Activated CD4-positive, alpha-beta T cell treated with anti-CD3 and anti-CD28 coated beads for 48 hours (primary cell): ENCODE data around the gene PCDHGA3.
A peak's percentile ranks its signal among the peaks of the same experiment; 100 is the strongest.
"Not testable (repeated sequence)": the region's sequence is repeated elsewhere in the genome, so short reads cannot be mapped to it uniquely, and the experiment has no call there.

Source experiments
- DNase-seq: peaks from one replicate; pipeline ENCODE4 v3.0.0-alpha.2; 2020

Gene PCDHGA3

DNA sequence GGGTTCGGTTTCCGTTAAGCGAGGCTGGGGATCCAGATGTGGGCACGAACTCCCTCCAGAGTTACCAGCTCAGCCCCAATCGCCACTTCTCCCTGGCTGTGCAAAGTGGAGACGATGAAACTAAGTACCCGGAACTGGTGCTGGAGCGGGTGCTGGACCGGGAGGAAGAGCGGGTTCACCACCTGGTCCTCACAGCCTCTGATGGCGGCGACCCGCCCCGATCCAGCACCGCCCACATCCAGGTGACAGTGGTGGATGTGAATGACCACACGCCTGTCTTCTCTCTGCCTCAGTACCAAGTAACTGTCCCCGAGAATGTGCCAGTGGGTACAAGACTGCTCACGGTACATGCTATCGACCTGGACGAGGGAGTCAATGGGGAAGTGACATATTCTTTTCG, 39.7 kb downstream of the PCDHGA3 start:
- no peak for DNase-seq

GRCh38 chr5:141384471-141385267, 41.0 kb downstream of the PCDHGA3 start:
- no peak for DNase-seq

DNA sequence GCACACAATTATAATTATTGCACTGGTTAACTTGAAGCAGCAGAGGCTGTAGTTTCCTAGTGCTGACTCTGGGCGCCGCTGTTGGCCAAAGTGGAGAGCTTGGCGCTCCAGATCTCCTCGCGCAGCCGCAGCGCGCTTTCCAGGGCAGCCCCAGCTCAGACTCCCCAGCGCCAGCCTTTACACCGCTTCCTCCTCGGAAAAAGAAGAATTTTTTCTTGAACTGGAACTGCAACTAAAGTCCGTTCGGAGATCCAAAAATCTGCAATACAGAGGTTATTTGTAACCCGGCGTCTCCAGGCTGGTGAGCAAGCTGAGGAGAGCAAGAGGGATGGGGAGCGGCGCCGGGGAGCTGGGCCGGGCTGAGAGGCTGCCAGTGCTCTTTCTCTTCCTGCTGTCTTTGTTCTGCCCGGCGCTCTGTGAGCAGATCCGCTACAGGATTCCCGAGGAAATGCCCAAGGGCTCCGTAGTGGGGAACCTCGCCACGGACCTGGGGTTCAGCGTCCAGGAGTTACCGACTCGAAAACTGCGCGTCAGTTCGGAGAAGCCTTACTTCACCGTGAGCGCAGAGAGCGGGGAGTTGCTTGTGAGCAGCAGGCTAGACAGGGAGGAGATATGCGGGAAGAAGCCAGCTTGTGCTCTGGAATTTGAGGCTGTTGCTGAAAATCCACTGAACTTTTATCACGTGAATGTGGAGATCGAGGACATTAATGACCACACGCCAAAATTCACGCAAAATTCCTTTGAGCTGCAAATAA, 44.1 kb downstream of the PCDHGA3 start, which contains the start of gene PCDHGB4:
Gene PCDHGB4, plus strand, starts transcription at position 142 of the 755 bp plus-strand sequence. Its CDS starts 187 bp downstream, at position 329.
- DNase-seq = peak; percentile 51

DNA sequence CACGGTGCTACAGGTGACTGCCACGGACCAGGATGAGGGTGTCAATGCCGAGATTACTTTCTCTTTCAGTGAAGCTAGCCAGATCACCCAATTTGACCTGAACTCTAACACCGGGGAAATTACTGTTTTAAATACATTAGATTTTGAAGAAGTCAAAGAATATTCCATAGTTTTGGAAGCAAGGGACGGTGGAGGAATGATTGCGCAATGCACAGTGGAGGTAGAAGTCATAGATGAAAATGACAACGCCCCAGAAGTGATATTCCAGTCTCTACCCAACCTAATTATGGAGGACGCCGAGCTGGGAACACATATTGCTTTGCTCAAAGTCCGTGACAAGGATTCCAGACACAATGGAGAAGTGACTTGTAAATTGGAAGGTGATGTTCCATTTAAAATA, 45.0 kb downstream of the PCDHGA3 start:
- no peak for DNase-seq

- DNase-seq = no peak
Measured at GRCh38 chr5:141389153-141390042, 45.8 kb downstream of the PCDHGA3 start.

DNA sequence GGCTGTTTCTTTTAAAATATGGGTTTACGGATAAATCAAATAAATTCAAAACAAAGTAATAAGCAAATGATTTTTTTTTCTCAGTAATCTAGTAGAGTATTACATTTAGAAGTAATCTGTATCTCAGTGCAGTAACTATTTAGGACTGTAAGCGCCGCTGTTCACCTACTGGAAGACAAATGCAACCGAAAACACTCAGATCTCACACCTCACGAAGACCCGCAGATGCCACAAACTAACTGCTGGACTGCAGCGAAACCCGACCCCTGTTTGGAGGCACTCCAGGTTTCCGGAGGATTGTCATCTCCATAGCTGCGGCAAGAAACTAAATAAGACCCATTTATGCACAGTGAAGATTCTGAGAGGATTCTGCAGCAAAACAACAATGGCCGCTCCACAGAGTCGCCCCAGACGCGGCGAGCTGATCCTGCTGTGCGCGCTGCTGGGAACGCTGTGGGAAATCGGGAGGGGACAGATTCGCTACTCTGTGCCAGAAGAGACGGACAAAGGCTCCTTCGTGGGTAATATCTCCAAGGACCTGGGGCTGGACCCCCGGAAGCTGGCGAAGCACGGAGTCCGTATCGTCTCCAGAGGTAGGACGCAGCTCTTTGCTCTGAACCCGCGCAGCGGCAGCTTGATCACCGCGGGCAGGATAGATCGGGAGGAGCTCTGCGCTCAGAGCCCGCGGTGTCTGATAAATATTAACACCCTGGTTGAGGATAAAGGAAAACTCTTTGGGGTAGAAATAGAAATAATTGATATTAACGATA, 49.0 kb downstream of the PCDHGA3 start, which contains the start of gene PCDHGA8:
Gene PCDHGA8, plus strand, starts transcription at position 205 of the 770 bp plus-strand sequence. Its CDS starts 181 bp downstream, at position 386.
- no peak for DNase-seq

DNA sequence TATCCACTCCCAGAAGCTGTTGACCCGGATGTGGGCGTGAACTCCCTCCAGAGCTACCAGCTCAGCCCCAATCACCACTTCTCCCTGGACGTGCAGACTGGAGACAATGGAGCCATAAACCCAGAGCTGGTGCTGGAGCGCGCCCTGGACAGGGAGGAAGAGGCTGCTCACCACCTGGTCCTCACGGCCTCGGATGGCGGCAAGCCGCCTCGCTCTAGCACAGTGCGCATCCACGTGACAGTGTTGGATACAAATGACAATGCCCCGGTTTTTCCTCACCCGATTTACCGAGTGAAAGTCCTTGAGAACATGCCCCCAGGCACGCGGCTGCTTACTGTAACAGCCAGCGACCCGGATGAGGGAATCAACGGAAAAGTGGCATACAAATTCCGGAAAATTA, 49.6 kb downstream of the PCDHGA3 start:
- DNase-seq = no peak

DNA sequence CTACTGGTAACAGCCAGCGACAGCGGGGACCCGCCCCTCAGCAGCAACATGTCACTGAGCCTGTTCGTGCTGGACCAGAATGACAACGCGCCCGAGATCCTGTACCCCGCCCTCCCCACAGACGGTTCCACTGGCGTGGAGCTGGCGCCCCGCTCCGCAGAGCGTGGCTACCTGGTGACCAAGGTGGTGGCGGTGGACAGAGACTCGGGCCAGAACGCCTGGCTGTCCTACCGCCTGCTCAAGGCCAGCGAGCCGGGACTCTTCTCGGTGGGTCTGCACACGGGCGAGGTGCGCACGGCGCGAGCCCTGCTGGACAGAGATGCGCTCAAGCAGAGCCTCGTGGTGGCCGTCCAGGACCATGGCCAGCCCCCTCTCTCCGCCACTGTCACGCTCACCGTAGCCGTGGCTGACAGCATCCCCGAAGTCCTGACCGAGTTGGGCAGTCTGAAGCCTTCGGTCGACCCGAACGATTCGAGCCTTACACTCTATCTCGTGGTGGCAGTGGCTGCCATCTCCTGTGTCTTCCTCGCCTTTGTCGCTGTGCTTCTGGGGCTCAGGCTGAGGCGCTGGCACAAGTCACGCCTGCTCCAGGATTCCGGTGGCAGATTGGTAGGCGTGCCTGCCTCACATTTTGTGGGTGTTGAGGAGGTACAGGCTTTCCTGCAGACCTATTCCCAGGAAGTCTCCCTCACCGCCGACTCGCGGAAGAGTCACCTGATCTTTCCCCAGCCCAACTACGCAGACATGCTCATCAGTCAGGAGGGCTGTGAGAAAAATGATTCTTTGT, 51.0 kb downstream of the PCDHGA3 start:
- DNase-seq = not testable (repeated sequence)
